Neural cell (in vitro differentiated cells): ENCODE data around the gene IQGAP1.
A peak's percentile ranks its signal among the peaks of the same experiment; 100 is the strongest.

Source experiments
- CTCF ChIP-seq: fragments of 450-650 bp; IDR thresholded peaks from 2 replicates; pipeline ENCODE4 v1.5.1; 2014; ENCODE audit warnings: antibody characterized with exemption, mild to moderate bottlenecking, moderate library complexity; ENCODE audit not compliant: poor library complexity, severe bottlenecking
- EP300 ChIP-seq: fragments of 450-650 bp; conservative IDR thresholded peaks from 2 replicates; pipeline ENCODE4 v1.6.1; 2014; ENCODE audit warnings: antibody characterized with exemption, mild to moderate bottlenecking, moderate library complexity; ENCODE audit not compliant: poor library complexity, severe bottlenecking
- EZH2 ChIP-seq: fragments of 200-600, 300-800 bp; shearing (Covaris generic), sonication (generic); IDR thresholded peaks from 2 replicates; pipeline ENCODE4 v1.6.1; 2014; ENCODE audit warnings: antibody characterized with exemption, low read length, borderline replicate concordance, mild to moderate bottlenecking; ENCODE audit not compliant: insufficient read depth, poor library complexity, severe bottlenecking
- POLR2AphosphoS5 ChIP-seq: IDR thresholded peaks from 2 replicates; pipeline ENCODE4 v1.6.1; 2012
- RAD21 ChIP-seq: fragments of 450-650 bp; conservative IDR thresholded peaks from 2 replicates; pipeline ENCODE4 v1.6.1; 2014; ENCODE audit warnings: antibody characterized with exemption, mild to moderate bottlenecking, moderate library complexity
- REST ChIP-seq: IDR thresholded peaks from 2 replicates; pipeline ENCODE4 v1.6.1; 2012; ENCODE audit warnings: borderline replicate concordance
- TAF1 ChIP-seq: IDR thresholded peaks from 2 replicates; pipeline ENCODE4 v1.6.1; 2012; ENCODE audit warnings: low read depth

GRCh38 chr15:90530250-90531051, 142.4 kb downstream of the IQGAP1 start:
- TF ChIP-seq CTCF (no peak), REST (peak; percentile 32), EZH2 (no peak), POLR2AphosphoS5 (peak; percentile 57), RAD21 (no peak), EP300 (no peak), TAF1 (peak; percentile 79)
